WTC11 (cell line): ENCODE data around the gene TTC21A. TPM values are rescaled to one million over a fixed set of nuclear protein-coding genes. Genes with fewer than 3 reads are reported as not detected.

Experiments
- ATAC-seq: fragments of 200-7000 bp; cut with Tn5 transposase; 2 replicates; pipeline ENCODE4 v1.10.0; 2021; ENCODE audit warnings: mild to moderate bottlenecking, moderate library complexity
- CTCF ChIA-PET: fragments of 300-600 bp; sonication (Branson Sonifier 250); formaldehyde crosslinking; loops from one replicate; lab custom pipeline; 2021; ENCODE audit warnings: antibody characterized with exemption; lab: Charles Lee
- POLR2A ChIA-PET: fragments of 350-600 bp; sonication (Branson Sonifier 250); formaldehyde crosslinking; loops from one replicate; lab custom pipeline; 2021; ENCODE audit warnings: antibody characterized with exemption; lab: Charles Lee
- DNase-seq: peaks from one replicate; pipeline ENCODE4 v3.0.0; 2021; ENCODE audit warnings: low spot score
- H3K27ac Mint-ChIP-seq: 2 replicates; pipeline ENCODE4 v1.8.0; 2021; ENCODE audit warnings: mixed read lengths
- H3K27me3 Mint-ChIP-seq: 2 replicates; pipeline ENCODE4 v1.8.0; 2021; ENCODE audit warnings: low read depth, mild to moderate bottlenecking, moderate library complexity, mixed read lengths
- H3K36me3 Mint-ChIP-seq: 2 replicates; pipeline ENCODE4 v1.8.0; 2021; ENCODE audit warnings: mixed read lengths
- H3K4me1 Mint-ChIP-seq: 2 replicates; pipeline ENCODE4 v1.8.0; 2022; ENCODE audit warnings: mixed read lengths
- H3K4me3 Mint-ChIP-seq: 2 replicates; pipeline ENCODE4 v1.8.0; 2021; ENCODE audit warnings: mild to moderate bottlenecking, moderate library complexity, mixed read lengths
- H3K9me3 Mint-ChIP-seq: 2 replicates; pipeline ENCODE4 v1.8.0; 2021; ENCODE audit warnings: mixed read lengths
- ELF4 ChIP-seq: sonication (generic); formaldehyde crosslinking; IDR thresholded peaks from 2 replicates; pipeline ENCODE4 v1.8.1; 2022; ENCODE audit warnings: low read depth, mild to moderate bottlenecking, moderate library complexity, missing genetic modification reagents
- ESRRA ChIP-seq: sonication (generic); formaldehyde crosslinking; IDR thresholded peaks from 2 replicates; pipeline ENCODE4 v1.8.1; 2022; ENCODE audit warnings: mild to moderate bottlenecking, missing genetic modification reagents, borderline replicate concordance
- ETV6 ChIP-seq: sonication (generic); formaldehyde crosslinking; IDR thresholded peaks from 2 replicates; pipeline ENCODE4 v1.8.1; 2022; ENCODE audit warnings: mild to moderate bottlenecking, missing genetic modification reagents
- FOXP4 ChIP-seq: sonication (generic); formaldehyde crosslinking; IDR thresholded peaks from 2 replicates; pipeline ENCODE4 v1.8.0; 2022; ENCODE audit warnings: mild to moderate bottlenecking, missing genetic modification reagents
- GABPB1 ChIP-seq: sonication (generic); formaldehyde crosslinking; IDR thresholded peaks from 2 replicates; pipeline ENCODE4 v1.8.1; 2023; ENCODE audit warnings: mild to moderate bottlenecking, missing genetic modification reagents
- KAT7 ChIP-seq: sonication (generic); formaldehyde crosslinking; IDR thresholded peaks from 2 replicates; pipeline ENCODE4 v1.8.1; 2023; ENCODE audit warnings: missing genetic modification reagents, mild to moderate bottlenecking, borderline replicate concordance
- PRRX2 ChIP-seq: fragments of 250-450 bp; sonication (Bioruptor Pico); IDR thresholded peaks from 2 replicates; pipeline ENCODE4 v1.8.0; 2021; ENCODE audit warnings: mild to moderate bottlenecking
- RORB ChIP-seq: fragments of 250-450 bp; sonication (Bioruptor Pico); IDR thresholded peaks from 2 replicates; pipeline ENCODE4 v1.9.0; 2021; ENCODE audit warnings: mild to moderate bottlenecking
- SMAD4 ChIP-seq: sonication (generic); formaldehyde crosslinking; IDR thresholded peaks from 2 replicates; pipeline ENCODE4 v1.8.0; 2022; ENCODE audit warnings: mild to moderate bottlenecking, missing genetic modification reagents
- SP1 ChIP-seq: sonication (generic); formaldehyde crosslinking; conservative IDR thresholded peaks from 2 replicates; pipeline ENCODE4 v1.8.1; 2022; ENCODE audit warnings: missing genetic modification reagents
- USF1 ChIP-seq: sonication (generic); formaldehyde crosslinking; IDR thresholded peaks from 2 replicates; pipeline ENCODE4 v1.8.0; 2022; ENCODE audit warnings: mild to moderate bottlenecking, missing genetic modification reagents
- USF2 ChIP-seq: sonication (generic); formaldehyde crosslinking; IDR thresholded peaks from 2 replicates; pipeline ENCODE4 v1.8.1; 2023; ENCODE audit warnings: mild to moderate bottlenecking, missing genetic modification reagents, moderate library complexity
- ZNF138 ChIP-seq: sonication (generic); formaldehyde crosslinking; conservative IDR thresholded peaks from 2 replicates; pipeline ENCODE4 v1.8.1; 2022; ENCODE audit warnings: mild to moderate bottlenecking, moderate library complexity, missing genetic modification reagents
- ZNF317 ChIP-seq: sonication (generic); formaldehyde crosslinking; IDR thresholded peaks from 2 replicates; pipeline ENCODE4 v1.8.1; 2023; ENCODE audit warnings: low read depth, mild to moderate bottlenecking, moderate library complexity, missing genetic modification reagents, borderline replicate concordance
- ZNF396 ChIP-seq: fragments of 250-450 bp; sonication (Bioruptor Pico); IDR thresholded peaks from 2 replicates; pipeline ENCODE4 v1.8.0; 2021; ENCODE audit warnings: mild to moderate bottlenecking, moderate library complexity, borderline replicate concordance
- ZNF671 ChIP-seq: fragments of 250-450 bp; sonication (Bioruptor Pico); IDR thresholded peaks from 2 replicates; pipeline ENCODE4 v1.8.0; 2021; ENCODE audit warnings: mild to moderate bottlenecking
- total RNA-seq: library from RNA; stranded (reverse); gene quantifications from 3 replicates; pipeline ENCODE4 v1.2.3, GENCODE V29; 2021
- TF ChIP-seq, protein P1 (sequence below): sonication (generic); formaldehyde crosslinking; IDR thresholded peaks from 2 replicates; pipeline ENCODE4 v1.8.1; 2022; ENCODE audit warnings: mild to moderate bottlenecking, moderate library complexity, missing genetic modification reagents
- TF ChIP-seq, protein P2 (sequence below): fragments of 250-450 bp; sonication (Bioruptor Pico); IDR thresholded peaks from 2 replicates; pipeline ENCODE4 v1.9.0; 2021; ENCODE audit warnings: moderate library complexity, mild to moderate bottlenecking, inconsistent platforms, borderline replicate concordance
- TF ChIP-seq, protein P3 (sequence below): fragments of 250-450 bp; sonication (Bioruptor Pico); IDR thresholded peaks from 2 replicates; pipeline ENCODE4 v1.9.0; 2021; ENCODE audit warnings: mild to moderate bottlenecking

TTC21A gene
- total RNA-seq, 1 experiment from 2014 or later = 3.8 TPM

DNA sequence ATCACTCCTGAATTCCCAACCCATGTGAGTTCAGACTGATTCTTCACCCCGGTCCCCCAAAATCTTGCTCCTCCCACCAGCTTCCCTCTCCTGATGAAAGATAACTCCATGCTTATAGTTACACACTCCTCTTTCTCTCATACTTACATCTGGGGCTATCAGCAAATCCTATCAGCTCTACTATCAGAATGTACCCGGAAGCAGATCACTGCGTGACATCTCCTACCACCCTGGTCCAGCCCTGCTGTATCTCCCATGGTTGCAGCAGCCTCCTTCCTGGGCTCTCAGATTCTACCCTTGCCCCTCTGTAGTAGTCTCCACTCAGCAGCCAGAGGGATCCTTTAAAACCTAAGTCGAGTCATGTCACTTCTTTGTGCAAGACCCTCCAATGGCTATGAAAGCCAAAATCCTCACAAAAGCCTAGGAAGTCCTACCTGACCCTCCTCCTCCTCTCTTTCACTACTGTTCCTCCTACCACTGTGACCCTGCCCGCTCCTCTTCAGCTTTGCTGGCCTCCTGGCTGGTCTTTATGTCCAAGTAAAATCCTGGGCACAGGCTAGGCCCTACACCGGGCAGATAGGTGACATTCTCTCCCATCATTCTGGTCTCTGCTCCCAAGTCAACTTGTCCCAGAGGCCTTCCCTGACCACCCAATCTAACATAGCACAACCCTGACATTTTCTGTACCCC lies 68.7 kb downstream of the TTC21A start:
- H3K27me3 Mint-ChIP-seq = peaks cover 36% of the 10 kb centered on the region
- POLR2A ChIA-PET = no interaction called here
- ATAC-seq (no peak), DNase-seq (no peak)
- no peak overlapping the region for H3K4me3 Mint-ChIP-seq
- H3K4me1 Mint-ChIP-seq = peaks cover 22% of the 10 kb centered on the region
- peaks cover 7% of the 10 kb centered on the region for H3K9me3 Mint-ChIP-seq
- TF ChIP-seq ESRRA (CRISPR knock-in tag) (no peak), SMAD4 (CRISPR knock-in tag) (no peak), KAT7 (CRISPR knock-in tag) (no peak), ELF4 (no peak), ZNF138 (CRISPR knock-in tag) (no peak), GABPB1 (no peak), RORB (CRISPR knock-in tag) (no peak)
- TF ChIP-seq, protein P1, sequence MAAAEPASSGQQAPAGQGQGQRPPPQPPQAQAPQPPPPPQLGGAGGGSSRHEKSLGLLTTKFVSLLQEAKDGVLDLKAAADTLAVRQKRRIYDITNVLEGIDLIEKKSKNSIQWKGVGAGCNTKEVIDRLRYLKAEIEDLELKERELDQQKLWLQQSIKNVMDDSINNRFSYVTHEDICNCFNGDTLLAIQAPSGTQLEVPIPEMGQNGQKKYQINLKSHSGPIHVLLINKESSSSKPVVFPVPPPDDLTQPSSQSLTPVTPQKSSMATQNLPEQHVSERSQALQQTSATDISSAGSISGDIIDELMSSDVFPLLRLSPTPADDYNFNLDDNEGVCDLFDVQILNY (CRISPR knock-in tag) = no peak
- TF ChIP-seq, protein P2, sequence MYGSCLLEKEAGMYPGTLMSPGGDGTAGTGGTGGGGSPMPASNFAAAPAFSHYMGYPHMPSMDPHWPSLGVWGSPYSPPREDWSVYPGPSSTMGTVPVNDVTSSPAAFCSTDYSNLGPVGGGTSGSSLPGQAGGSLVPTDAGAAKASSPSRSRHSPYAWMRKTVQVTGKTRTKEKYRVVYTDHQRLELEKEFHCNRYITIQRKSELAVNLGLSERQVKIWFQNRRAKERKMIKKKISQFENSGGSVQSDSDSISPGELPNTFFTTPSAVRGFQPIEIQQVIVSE (CRISPR knock-in tag) = no peak
- TF ChIP-seq, protein P3, sequence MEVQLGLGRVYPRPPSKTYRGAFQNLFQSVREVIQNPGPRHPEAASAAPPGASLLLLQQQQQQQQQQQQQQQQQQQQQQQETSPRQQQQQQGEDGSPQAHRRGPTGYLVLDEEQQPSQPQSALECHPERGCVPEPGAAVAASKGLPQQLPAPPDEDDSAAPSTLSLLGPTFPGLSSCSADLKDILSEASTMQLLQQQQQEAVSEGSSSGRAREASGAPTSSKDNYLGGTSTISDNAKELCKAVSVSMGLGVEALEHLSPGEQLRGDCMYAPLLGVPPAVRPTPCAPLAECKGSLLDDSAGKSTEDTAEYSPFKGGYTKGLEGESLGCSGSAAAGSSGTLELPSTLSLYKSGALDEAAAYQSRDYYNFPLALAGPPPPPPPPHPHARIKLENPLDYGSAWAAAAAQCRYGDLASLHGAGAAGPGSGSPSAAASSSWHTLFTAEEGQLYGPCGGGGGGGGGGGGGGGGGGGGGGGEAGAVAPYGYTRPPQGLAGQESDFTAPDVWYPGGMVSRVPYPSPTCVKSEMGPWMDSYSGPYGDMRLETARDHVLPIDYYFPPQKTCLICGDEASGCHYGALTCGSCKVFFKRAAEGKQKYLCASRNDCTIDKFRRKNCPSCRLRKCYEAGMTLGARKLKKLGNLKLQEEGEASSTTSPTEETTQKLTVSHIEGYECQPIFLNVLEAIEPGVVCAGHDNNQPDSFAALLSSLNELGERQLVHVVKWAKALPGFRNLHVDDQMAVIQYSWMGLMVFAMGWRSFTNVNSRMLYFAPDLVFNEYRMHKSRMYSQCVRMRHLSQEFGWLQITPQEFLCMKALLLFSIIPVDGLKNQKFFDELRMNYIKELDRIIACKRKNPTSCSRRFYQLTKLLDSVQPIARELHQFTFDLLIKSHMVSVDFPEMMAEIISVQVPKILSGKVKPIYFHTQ (CRISPR knock-in tag) = no peak
- TF ChIP-seq, all 79 proteins: peak for 0
- Mint-ChIP-seq H3K27ac (0 out of 2 replicates have a peak overlapping the region, but pooled peaks have one; percentile 39), H3K36me3 (no peaks in the 10 kb centered on the region)
- CTCF ChIA-PET = interaction anchor here (1.6 to 1.9 kb wide), 2 partner anchors 16 to 112 kb away, joined by 7 read pairs; partner anchors contain the start of gene XIRP1

- H3K27me3 Mint-ChIP-seq = peaks cover 23% of the 10 kb centered on the region
- ATAC-seq = peak; percentile 63
- ChIA-PET CTCF (interaction anchor here (0.6 to 3.9 kb wide), 11 partner anchors 9 to 200 kb away, joined by 3 to 49 read pairs (median 7); partner anchors contain the start of gene XIRP1), POLR2A (interaction anchor here (1.0 to 1.7 kb wide), 7 partner anchors 9 to 72 kb away, joined by 3 to 8 read pairs (median 4); no protein-coding TSS in a partner anchor)
- H3K27ac Mint-ChIP-seq = peak overlapping the region; percentile 97
- H3K9me3 Mint-ChIP-seq = peaks cover 7% of the 10 kb centered on the region
- TF ChIP-seq FOXP4 (CRISPR knock-in tag) (no peak), USF1 (no peak), ZNF317 (CRISPR knock-in tag) (no peak), ESRRA (CRISPR knock-in tag) (no peak), ZNF396 (CRISPR knock-in tag) (no peak), ZNF671 (no peak), SP1 (CRISPR knock-in tag) (0 out of 2 replicates have a peak, but pooled peaks have one; percentile 31), KAT7 (CRISPR knock-in tag) (no peak), ETV6 (CRISPR knock-in tag) (peak; percentile 71; the same call in 1 of the 2 replicates), PRRX2 (CRISPR knock-in tag) (no peak), USF2 (CRISPR knock-in tag) (no peak)
- H3K4me1 Mint-ChIP-seq = peaks cover 35% of the 10 kb centered on the region
- peak; percentile 79 for DNase-seq
- H3K36me3 Mint-ChIP-seq = no peaks in the 10 kb centered on the region
- H3K4me3 Mint-ChIP-seq = peak overlapping the region; percentile 73
Measured at GRCh38 chr3:39177708-39178332, 70.3 kb downstream of the TTC21A start.
